ENCODE results near the gene TST. TPM values are rescaled to one million over a fixed set of nuclear protein-coding genes. Genes with fewer than 3 reads are reported as not detected.

The TST gene
- 10 to 100 TPM; 38.6 to 50.3 (median 41.7) TPM for polyA plus RNA-seq (ENCODE audit: insufficient read length in 3 of 3)

- peak in 1 of 3 donors; percentile 70 for DNase-seq (ENCODE audit: low read depth in 3 of 3, low spot score in 2 of 3)
Measured at GRCh38 chr22:37019309-37020191, at the start of gene TST, which contains the start of gene MPST. TST (minus strand) TSS chr22:37019447; CDS start chr22:37018732, 715 bp downstream. MPST (plus strand) TSS chr22:37019742; CDS start chr22:37019837, 95 bp downstream.

DNA sequence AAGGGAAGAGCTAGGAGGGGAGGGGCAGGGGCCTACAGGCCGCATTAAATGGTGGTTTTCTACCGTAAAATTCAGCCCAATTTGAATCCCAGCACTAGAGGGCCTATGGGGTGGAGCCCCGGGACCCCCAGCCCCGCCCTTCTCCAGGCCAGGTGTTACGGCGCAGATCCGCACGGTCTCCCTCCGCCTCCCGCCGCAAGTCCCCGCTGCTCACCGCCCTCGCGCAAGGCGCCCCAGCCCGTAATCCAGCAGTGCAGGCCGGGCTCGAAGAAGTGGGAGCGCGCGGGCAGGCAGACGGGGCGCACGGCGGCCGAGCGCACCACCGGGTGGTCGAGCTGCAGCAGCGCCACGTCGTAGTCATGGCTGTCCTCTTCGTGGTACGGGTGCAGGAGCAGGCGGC lies 49.6 kb upstream of the TST start:
- no peak for DNase-seq (ENCODE audit: low read depth in 3 of 3, low spot score in 2 of 3)

GRCh38 chr22:37067428-37067827 lies 48.2 kb upstream of the TST start:
- no peak for DNase-seq (ENCODE audit: low read depth in 3 of 3, low spot score in 2 of 3)

GRCh38 chr22:37065961-37066360 lies 46.7 kb upstream of the TST start:
- DNase-seq (ENCODE audit: low read depth in 3 of 3, low spot score in 2 of 3): no peak

DNA sequence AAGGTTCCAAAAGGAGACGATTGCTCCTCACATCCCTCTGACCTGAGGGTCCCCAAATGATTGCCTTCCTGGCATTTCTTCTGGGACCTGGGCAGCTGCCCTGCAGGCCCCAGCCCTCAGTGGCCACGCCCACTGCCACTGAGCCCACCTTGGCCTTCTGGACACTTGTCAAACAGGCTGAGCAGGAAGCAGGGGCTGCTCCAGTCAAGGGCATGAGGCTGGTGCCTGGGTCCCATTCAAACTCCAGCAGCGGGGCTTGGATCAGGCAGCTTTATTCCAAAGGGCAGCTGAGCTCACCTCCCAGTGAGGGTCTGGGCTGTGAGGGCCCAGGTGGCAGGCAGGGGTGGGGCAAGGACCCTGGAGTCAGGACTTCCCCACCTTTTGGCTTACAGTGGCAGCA lies 45.9 kb upstream of the TST start:
- DNase-seq (ENCODE audit: low read depth in 3 of 3, low spot score in 2 of 3): no peak

DNA sequence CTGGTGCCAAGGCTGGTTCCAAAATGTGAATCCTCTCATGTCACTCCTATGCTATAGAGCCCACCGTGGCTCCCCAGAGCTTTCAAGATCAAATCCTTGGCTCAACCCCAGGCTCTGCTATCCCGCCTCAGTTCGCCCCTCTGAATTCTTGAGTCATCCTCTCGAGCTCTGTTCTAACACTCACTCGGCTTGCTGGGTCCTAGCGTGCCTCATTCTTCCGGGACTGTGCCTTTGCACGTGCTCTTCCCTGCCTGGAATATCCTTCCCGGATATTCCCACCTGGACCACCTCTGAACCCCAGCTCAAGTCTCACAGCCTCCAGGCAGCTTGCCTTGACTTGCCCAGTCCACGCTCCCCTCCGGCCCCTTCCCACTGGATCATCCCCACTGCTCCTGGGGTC lies 45.3 kb upstream of the TST start:
- no peak for DNase-seq (ENCODE audit: low read depth in 3 of 3, low spot score in 2 of 3)

DNA sequence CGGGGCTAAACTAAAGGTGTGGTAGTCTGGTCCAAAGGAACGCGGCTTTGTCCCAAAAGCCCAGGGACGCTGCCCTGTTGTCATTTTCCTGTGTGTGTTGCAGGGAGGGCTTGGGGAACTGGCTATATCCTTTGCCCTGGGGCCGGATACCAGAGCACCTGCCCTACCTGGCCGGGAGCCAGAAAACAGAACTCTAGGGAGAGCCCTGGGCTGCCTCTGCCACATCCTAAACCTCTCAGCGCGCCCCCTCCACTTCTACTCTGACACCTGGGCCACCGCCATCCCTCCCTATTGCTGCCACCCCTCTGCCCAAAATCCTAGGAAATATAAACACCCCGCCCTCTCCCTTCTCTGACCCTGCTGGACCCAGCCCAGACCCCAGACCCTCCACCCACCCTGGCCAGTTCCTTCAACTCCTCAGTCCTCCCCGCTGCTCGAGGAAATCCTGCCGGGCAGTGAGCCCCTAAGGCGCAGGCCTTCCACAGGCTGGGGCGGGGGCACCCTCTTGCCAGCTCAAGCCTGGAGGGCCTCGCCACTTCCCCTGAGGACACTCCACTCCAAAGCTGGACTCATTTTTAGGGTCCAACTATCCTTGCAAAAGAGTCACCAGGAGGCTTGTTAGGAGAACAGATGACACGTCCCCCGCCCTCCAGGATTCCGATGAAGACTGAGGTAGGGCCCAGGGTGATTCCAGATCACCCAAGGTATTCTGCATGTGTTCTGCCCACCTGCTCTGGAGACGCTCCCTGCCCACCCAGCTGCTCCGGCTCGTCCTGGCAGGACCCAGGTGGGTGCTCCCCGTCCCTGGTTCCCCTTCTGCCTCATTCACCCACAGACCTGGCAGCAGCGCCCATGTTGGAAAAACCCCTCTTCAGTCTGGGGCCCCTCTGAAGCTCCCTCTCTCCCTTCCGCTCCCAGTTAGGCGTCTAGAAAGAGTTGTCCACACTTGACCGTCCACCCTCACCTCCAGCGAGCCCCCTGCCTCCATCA lies 44.5 kb upstream of the TST start:
- no peak for DNase-seq (ENCODE audit: low read depth in 3 of 3, low spot score in 2 of 3)

GRCh38 chr22:37062702-37063381 lies 43.6 kb upstream of the TST start:
- no peak for DNase-seq (ENCODE audit: low read depth in 3 of 3, low spot score in 2 of 3)

DNA sequence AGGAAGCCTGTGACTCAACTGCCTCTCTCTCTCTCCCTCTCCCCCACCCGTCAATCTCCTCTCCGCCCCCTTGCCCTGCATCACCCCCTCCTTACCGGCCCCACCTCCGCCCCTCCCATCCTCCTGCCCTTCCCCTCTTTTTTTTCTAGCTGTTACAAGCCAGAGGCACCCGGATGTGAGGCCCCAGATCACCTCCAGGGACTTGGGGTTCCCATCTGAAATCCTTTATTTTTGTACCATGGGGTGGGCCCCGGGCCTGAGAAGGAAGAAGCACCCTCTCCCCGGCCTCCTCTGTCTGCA lies 43.1 kb upstream of the TST start:
- DNase-seq (ENCODE audit: low read depth in 3 of 3, low spot score in 2 of 3): no peak

DNA sequence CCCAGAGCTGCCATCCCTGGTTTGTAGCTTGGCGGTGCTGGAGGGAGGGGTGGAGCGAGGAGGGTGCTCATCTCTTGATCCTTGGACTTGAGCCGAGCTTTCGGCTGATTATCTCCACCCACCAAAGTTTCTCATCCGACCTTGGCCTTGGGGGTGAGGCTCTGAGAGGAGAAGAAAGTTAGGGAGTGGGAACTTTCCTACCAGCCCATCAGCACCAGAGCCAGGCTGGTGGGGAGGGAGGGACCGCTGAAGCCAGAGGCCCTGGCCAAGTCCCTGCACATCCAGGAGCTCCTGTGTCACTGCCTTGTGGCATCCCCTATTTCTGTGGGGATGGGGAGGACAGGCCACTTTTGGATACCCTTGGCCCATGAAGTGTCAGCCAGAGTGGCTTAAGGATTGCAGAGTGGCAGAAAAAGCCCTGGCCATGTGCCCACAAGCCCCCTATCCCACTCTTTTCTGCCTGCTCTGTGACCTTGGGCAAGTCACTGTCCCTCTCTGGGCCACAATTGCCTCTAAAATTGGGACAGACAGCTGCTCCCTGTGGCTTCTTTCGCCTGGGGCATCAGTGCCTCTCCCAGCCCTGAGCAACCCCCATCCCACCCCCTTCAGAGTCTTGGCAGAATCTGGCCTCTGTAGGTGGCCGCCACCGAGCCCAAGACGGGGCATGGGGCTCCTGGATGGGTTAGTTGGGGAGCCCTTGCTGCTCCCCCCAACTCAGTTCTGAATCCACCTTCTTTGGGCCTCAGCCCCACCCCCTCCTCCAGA lies 42.5 kb upstream of the TST start:
- DNase-seq (ENCODE audit: low read depth in 3 of 3, low spot score in 2 of 3): no peak

DNA sequence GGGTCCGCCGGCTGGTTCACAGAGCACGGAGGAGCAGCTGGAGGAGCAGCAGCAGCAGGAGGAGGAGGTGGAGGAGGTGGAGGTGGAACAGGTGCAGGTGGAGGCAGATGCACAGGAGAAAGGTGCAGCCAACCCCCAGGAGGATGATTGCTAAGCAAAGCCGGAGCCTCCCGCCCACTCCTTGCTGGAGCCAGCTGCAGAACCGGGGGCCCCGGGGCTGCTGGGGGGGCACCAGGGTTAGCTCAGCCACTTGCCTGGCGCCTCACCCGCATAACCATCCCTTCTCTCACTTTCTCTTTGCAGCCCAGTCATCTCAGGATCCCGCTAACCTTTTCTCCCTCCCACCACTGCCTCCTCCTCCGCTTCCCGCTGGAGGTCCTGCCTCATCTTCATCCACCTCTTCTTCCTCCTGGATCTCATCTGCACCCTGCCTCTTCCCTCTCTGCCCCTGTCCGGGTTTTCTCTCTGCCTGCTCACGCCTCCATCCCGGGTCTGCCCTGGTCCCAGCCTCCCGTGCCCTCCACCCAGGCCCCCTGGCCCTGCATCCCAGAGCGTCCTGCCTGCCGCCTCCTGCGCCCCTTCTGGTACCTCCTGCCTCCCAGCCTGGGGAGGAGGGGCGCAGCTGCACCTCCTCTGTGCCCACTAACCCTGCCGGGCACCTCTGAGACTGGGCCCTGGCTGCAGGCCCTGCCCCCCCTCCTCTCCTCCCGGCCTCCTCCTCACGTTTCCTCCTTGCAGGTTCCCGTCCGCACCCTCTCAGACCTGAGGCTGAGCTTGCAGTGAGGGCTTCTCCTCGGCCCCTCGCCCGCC lies 41.8 kb upstream of the TST start:
- DNase-seq (ENCODE audit: low read depth in 3 of 3, low spot score in 2 of 3): no peak

DNA sequence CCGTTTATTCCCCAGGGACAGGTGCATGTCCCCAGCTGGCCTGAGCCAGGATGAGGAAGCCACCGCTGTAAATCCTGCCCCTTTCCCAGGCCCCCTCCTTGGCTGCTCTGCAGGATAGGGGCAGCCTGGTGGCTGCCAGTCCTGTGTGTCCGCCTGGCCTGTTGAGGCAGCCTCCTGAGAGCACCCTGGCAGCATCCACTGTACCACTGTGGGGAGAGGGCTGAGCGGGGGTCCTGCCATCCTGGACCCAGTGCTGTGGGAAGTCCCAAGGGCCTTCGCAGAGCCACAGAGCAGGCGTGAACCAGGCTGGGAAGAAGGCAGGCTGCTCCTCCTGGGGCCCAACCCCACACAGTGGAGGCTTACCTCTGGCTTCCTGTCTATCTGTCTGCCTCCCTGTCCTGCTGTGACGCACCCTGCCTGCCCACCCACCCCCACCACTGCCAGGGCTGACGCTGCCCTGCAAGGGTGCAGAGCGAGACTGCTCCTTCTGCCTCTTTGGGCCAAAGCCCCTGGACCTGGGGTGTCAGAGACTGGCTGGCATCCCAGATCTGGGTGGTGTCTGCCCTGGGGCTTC lies 40.7 kb upstream of the TST start:
- DNase-seq (ENCODE audit: low read depth in 3 of 3, low spot score in 2 of 3): no peak

DNA sequence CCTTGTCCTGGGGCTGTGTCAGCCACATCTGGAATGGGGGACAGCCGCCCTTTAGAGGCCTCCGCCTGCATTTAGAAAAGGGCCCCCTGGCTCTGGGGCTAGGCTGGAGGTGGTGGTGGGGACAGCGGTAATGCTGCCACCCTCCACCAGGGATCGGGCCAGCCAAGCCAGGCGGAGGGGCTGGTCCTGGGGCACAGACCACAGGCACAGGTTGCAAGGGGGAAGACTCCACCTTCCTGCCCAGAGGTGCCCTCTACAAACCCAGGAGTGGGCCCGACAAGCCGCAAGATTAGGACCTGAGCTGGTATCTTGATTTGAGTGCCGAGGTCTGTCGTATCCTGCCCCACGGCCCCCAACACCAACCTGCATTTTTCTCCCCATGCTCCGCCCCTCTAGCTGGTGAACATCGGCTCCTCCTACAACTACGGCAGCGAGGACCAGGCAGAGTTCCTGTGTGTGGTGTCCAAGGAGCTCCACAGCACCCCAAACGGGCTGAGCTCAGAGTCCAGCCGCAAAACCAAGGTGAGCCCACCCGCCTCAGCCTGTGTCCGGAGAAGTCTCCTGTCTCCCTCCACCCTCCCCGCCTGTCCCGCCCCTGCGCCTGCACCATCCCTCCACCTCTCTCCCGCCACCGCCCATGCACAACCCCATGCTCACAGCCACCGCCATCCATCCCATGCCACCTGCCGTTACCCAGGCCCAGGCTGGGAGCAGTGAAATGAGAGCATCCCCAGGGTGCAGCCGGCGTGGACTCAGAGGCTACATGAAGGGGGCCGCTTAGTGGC lies 39.9 kb upstream of the TST start:
- no peak for DNase-seq (ENCODE audit: low read depth in 3 of 3, low spot score in 2 of 3)

- DNase-seq (ENCODE audit: low read depth in 3 of 3, low spot score in 2 of 3): no peak
Measured at GRCh38 chr22:37057796-37058510, 38.7 kb upstream of the TST start.

DNA sequence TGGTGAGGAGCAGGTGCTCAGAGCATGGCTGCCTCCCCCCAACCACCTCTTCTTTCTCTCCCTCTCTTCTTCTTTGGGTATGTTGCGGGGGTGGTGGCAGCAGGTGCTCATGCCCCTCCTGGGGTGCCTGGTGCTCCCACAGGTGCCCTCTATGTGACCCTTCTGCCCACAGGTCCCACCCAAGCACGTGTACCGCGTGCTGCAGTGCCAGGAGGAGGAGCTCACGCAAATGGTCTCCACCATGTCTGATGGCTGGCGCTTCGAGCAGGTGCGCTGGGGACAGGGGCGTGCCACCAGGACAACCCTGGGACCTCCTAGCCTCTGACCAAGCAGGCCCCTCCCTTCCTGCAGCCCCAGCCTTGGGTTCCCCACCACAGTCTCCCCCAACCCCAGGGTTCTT lies 38.0 kb upstream of the TST start:
- no peak for DNase-seq (ENCODE audit: low read depth in 3 of 3, low spot score in 2 of 3)

- DNase-seq (ENCODE audit: low read depth in 3 of 3, low spot score in 2 of 3): no peak
Measured at GRCh38 chr22:37056246-37056645, 37.0 kb upstream of the TST start.

- no peak for DNase-seq (ENCODE audit: low read depth in 3 of 3, low spot score in 2 of 3)
Measured at GRCh38 chr22:37054600-37055365, 35.5 kb upstream of the TST start.
